Transverse colon (tissue), 4 donors: ENCODE measurements around the gene PNMA6E. TPM values are rescaled to one million over a fixed set of nuclear protein-coding genes. Genes with fewer than 3 reads are reported as not detected.

Experiments
- DNase-seq: peaks from one replicate; pipeline ENCODE4 v3.0.0-alpha.2; 2019
- H3K27ac ChIP-seq, 4 donors: fragments of 200-600 bp; sonication (generic); 2 replicates each; pipeline ENCODE4 v1.5.1; 2016 to 2018; ENCODE audit warnings: inconsistent platforms in 4 of 4
- H3K27me3 ChIP-seq: fragments of 200-600 bp; sonication (generic); 2 replicates; pipeline ENCODE4 v1.5.1; 2017; ENCODE audit warnings: inconsistent platforms
- H3K36me3 ChIP-seq, 4 donors: fragments of 200-600 bp; sonication (generic); 2 replicates each; pipeline ENCODE4 v1.5.1; 2017 to 2019; ENCODE audit warnings: inconsistent platforms in 4 of 4
- H3K4me1 ChIP-seq, 4 donors: fragments of 200-600 bp; sonication (generic); 2 replicates each; pipeline ENCODE4 v1.5.1; 2017 to 2020; ENCODE audit warnings: inconsistent platforms in 4 of 4
- H3K4me3 ChIP-seq, 4 donors: fragments of 200-600 bp; sonication (generic); 1 replicate in 1 of 4; 2 replicates in 3 of 4; pipeline versions ENCODE4 v1.5.1 to v1.6.1; 2017 to 2019; ENCODE audit warnings: inconsistent platforms in 4 of 4
- H3K9me3 ChIP-seq, 2 donors: fragments of 200-600 bp; sonication (generic); 2 replicates each; pipeline ENCODE4 v1.5.1; 2017 to 2019; ENCODE audit warnings: inconsistent platforms in 2 of 2
- EP300 ChIP-seq: sonication (generic); formaldehyde crosslinking; IDR thresholded peaks from one replicate; pipeline ENCODE4 v1.6.1; 2017; ENCODE audit warnings: antibody characterized with exemption, low read depth
- POLR2A ChIP-seq: fragments of 450-650 bp; IDR thresholded peaks from one replicate; pipeline ENCODE4 v1.6.1; 2016; ENCODE audit warnings: antibody characterized with exemption, mild to moderate bottlenecking, moderate library complexity
- POLR2AphosphoS5 ChIP-seq, 3 donors: sonication (generic); formaldehyde crosslinking; IDR thresholded peaks; one replicate each; pipeline ENCODE4 v1.6.1; 2016; ENCODE audit warnings: antibody characterized with exemption in 3 of 3
- WGBS, 2 donors: methylation state at CpG; one replicate each; pipeline ENCODE4 v1.1.5; 2018; ENCODE audit warnings: low coverage in 1 of 2; 5-methylcytosine and 5-hydroxymethylcytosine counted together
- in situ Hi-C, 4 donors: fragments of 200-750 bp; cut with MboI; loops; one replicate each; pipeline versions ENCODE4 v1.15.0 to v1.15.1; 2017; ENCODE audit warnings: low sequenced_read_pairs in 3 of 4, low pct_ligation_motif_present in 1 of 4, low pct_unique_long_range_greater_than_20kb in 1 of 4
- intact Hi-C: fragments of 100-400 bp; cut with DNase I; formaldehyde crosslinking; loops from one replicate; pipeline ENCODE4 v1.15.1; 2023; ENCODE audit warnings: low total_unique reads
- total RNA-seq, 4 donors: library from RNA; depleted of rRNA; stranded (reverse); fragments of >200 nt; gene quantifications; one replicate each; pipeline ENCODE4 v1.1.0, GENCODE V29; 2016
- TF ChIP-seq, protein P1 (sequence below), 5 experiments: fragments of 200-600 bp in 3 of 5; fragments of 450-650 bp in 2 of 5; sonication (generic) in 3 of 5; IDR thresholded peaks; 1 replicate in 2 of 5; 2 replicates in 3 of 5; pipeline ENCODE4 v1.5.1; 2016 to 2017; ENCODE audit warnings: antibody characterized with exemption in 5 of 5, inconsistent platforms in 3 of 5, mild to moderate bottlenecking in 2 of 5, moderate library complexity in 1 of 5

The PNMA6E gene
- not detected for total RNA-seq

GRCh38 chrX:153401133-153401764 lies at the start of gene PNMA6E:
Gene PNMA6E (minus strand): TSS chrX:153401350. CDS start chrX:153398849, 2,501 bp downstream.
- in situ Hi-C loops: no loop called here
- no peaks in the 10 kb centered on the region for H3K9me3 ChIP-seq
- H3K4me3 ChIP-seq: no peak within 1 kb of the TSS
- WGBS, 2 donors: 94% methylated on average over 29 of the region's 29 CpGs; no CpG with 5 or more reads in 1 of the 2 donors
- no peaks in the 10 kb centered on the region for H3K4me1 ChIP-seq
- H3K36me3 ChIP-seq: no peaks in the 10 kb centered on the region
- DNase-seq: no peak
- TF ChIP-seq, protein P1, sequence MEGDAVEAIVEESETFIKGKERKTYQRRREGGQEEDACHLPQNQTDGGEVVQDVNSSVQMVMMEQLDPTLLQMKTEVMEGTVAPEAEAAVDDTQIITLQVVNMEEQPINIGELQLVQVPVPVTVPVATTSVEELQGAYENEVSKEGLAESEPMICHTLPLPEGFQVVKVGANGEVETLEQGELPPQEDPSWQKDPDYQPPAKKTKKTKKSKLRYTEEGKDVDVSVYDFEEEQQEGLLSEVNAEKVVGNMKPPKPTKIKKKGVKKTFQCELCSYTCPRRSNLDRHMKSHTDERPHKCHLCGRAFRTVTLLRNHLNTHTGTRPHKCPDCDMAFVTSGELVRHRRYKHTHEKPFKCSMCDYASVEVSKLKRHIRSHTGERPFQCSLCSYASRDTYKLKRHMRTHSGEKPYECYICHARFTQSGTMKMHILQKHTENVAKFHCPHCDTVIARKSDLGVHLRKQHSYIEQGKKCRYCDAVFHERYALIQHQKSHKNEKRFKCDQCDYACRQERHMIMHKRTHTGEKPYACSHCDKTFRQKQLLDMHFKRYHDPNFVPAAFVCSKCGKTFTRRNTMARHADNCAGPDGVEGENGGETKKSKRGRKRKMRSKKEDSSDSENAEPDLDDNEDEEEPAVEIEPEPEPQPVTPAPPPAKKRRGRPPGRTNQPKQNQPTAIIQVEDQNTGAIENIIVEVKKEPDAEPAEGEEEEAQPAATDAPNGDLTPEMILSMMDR (IDR thresholded peaks at IDR 0.05): no peak
- TF ChIP-seq POLR2A (no peak), EP300 (no peak), POLR2AphosphoS5 (IDR thresholded peaks at IDR 0.05) (no peak)
- intact Hi-C loops: no loop called here
- H3K27ac ChIP-seq: no peak within 1 kb of the TSS
- H3K27me3 ChIP-seq: no peaks in the 10 kb centered on the region

DNA sequence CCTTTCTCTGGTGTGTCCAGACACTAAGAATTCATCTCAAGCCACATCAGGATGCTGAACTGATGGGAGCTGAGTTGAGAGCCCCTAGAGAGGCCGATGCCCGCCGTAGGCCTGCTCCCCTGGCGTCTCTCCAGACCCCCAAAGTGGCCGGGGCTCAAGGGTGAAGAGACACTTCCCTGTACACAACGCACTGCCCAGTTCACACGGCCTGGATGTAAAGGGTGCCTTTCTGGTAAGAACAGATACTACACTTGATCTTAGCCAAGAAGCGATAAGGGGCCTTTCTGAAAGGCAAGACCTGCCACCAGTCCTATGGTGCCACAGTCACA lies 49.8 kb upstream of the PNMA6E start:
- Histone ChIP-seq H3K4me1 (no peaks in the 10 kb centered on the region), H3K36me3 (no peaks in the 10 kb centered on the region), H3K4me3 (no peak overlapping the region), H3K27ac (no peak overlapping the region), H3K27me3 (no peaks in the 10 kb centered on the region), H3K9me3 (no peaks in the 10 kb centered on the region)
- intact Hi-C loops (no loop called here), in situ Hi-C loops (no loop called here)
- no peak for DNase-seq
- TF ChIP-seq EP300 (no peak), POLR2AphosphoS5 (IDR thresholded peaks at IDR 0.05) (no peak), POLR2A (no peak)
- TF ChIP-seq, protein P1 (IDR thresholded peaks at IDR 0.05): no peak
- 93% methylated on average over 8 of the region's 8 CpGs; no CpG with 5 or more reads in 1 of the 2 donors for WGBS, 2 donors

DNA sequence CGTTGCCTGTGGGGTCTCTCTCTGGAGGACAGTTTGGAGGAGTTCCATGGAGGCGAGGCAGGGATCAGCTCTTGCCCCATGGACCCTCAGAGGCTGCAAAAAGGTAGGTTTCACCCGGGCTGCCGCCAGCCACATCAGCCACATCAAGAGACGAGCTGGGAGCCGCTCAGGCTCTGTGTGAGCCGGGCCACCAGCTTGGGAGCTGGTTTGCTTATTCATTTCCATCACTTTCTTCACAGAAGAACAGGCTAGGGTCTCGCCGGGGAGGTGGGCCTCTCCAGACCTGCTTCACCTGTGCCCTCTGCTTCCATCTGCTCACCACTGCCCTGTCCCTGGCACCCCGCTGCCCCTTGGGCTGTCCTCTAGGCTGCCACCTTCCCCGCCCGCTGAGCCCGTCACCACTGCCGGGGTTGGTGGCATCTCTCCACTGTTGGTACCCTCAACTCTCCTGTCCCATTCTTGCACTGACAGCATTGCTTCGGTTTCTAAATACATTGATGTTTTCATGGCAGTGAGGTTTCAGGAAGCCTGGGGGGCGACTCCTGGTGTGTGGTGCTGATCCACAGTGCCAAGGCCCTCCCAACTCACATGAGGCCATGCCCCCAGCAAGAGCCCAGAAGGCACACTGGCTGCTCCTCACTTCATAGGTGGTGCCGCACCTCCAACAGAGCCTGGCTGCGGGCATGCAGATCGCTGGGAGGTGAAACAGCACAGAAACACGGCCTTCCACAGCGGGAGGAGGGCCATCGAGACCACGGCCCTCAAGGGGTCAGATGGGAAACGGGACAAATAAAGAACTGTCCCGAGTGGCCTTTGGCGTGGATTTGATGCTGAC lies 49.2 kb upstream of the PNMA6E start:
- no peaks in the 10 kb centered on the region for H3K27me3 ChIP-seq
- H3K27ac ChIP-seq: no peak overlapping the region
- intact Hi-C loops (no loop called here), in situ Hi-C loops (no loop called here)
- H3K9me3 ChIP-seq: no peaks in the 10 kb centered on the region
- no peak for DNase-seq
- H3K4me3 ChIP-seq: no peak overlapping the region
- no peaks in the 10 kb centered on the region for H3K4me1 ChIP-seq
- H3K36me3 ChIP-seq: no peaks in the 10 kb centered on the region
- TF ChIP-seq EP300 (no peak), POLR2A (no peak), POLR2AphosphoS5 (IDR thresholded peaks at IDR 0.05) (no peak)
- TF ChIP-seq, protein P1 (IDR thresholded peaks at IDR 0.05): no peak
- WGBS, 2 donors: 86% methylated on average over 26 of the region's 26 CpGs; no CpG with 5 or more reads in 1 of the 2 donors

DNA sequence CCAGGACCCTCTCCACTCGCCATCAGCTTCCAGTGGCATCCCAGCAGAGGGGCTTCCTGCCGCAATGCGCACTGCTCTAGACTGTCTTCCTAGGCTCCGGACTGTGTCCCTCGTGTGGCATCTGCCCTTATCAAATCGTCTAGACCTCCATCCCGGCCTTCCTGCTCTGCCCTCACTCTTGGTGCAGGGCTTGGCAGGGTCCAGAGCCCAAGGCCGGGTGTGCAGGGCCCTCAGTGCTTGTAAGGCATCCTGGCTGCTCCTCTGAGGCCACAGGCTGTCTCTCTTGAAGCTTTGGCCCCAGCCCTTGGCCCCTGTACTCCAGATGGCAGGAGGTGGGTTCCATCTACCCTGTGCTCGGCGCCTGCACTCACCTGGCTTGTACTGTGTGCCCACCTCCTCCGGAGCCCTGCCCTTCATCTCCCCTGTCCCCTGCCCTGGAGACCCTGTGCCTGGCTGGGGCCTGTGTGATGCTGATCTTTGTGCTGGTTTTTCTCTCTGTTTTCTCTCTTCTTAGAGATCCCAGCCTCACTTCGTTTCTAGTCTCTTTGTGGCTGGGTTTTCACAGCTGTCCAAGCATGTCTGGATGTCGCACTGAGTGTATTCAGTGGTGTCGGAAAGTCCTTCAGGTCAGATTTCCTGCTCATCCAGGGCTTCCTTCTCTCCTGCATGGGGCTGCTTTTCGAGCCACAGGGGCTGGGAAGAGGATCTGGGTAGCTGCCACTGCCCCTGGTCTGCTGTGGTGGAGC lies 48.4 kb upstream of the PNMA6E start:
- no peak for DNase-seq

More for the DNA sequence above, 48.4 kb upstream of the PNMA6E start:
- in situ Hi-C loops: no loop called here
- no peaks in the 10 kb centered on the region for H3K4me1 ChIP-seq
- no peaks in the 10 kb centered on the region for H3K27me3 ChIP-seq
- no peaks in the 10 kb centered on the region for H3K36me3 ChIP-seq
- H3K4me3 ChIP-seq: no peak overlapping the region
- no peaks in the 10 kb centered on the region for H3K9me3 ChIP-seq
- TF ChIP-seq EP300 (no peak), POLR2AphosphoS5 (IDR thresholded peaks at IDR 0.05) (no peak), POLR2A (no peak)
- TF ChIP-seq, protein P1 (IDR thresholded peaks at IDR 0.05): no peak
- intact Hi-C loops: no loop called here
- no peak overlapping the region for H3K27ac ChIP-seq
- WGBS, 2 donors: 74 to 100% methylated on average over 1 to 11 of the region's 15 CpGs
